Fibroblast of skin of scalp (primary cell): ENCODE measurements around the gene COPRS. TPM values are rescaled to one million over a fixed set of nuclear protein-coding genes. Genes with fewer than 3 reads are reported as not detected.

Source experiments
- DNase-seq: peaks from one replicate; pipeline ENCODE4 v3.0.0-alpha.2; 2013
- polyA plus RNA-seq, 2 experiments: library from polyadenylated mRNA; unstranded; fragments of 120-200 nt; gene quantifications; one replicate each; pipeline ENCODE4 v1.2.1, GENCODE V29; 2013; ENCODE audit not compliant: insufficient read length in 2 of 2

Gene COPRS
- polyA plus RNA-seq (2013, experiment 1 of 2; ENCODE audit: insufficient read length), result 36.9 TPM
- 36.8 TPM for polyA plus RNA-seq (2013, experiment 2 of 2; ENCODE audit: insufficient read length)

GRCh38 chr17:31858642-31859486 lies at the start of gene COPRS:
Gene COPRS, minus strand, starts transcription at chr17:31859244. Its CDS starts 45 bp downstream, at chr17:31859199.
- peak; percentile 89 for DNase-seq

- DNase-seq, result no peak
Measured at GRCh38 chr17:31908386-31908785, 49.3 kb upstream of the COPRS start.

- DNase-seq, result peak; percentile 66
Measured at GRCh38 chr17:31907342-31907962, 48.4 kb upstream of the COPRS start.

- no peak for DNase-seq
Measured at GRCh38 chr17:31903401-31903800, 44.4 kb upstream of the COPRS start.

- DNase-seq, result no peak
Measured at GRCh38 chr17:31902693-31903092, 43.6 kb upstream of the COPRS start.

GRCh38 chr17:31900877-31901276 lies 41.8 kb upstream of the COPRS start:
- DNase-seq, result no peak

GRCh38 chr17:31888124-31888523 lies 29.1 kb upstream of the COPRS start:
- DNase-seq, result no peak

GRCh38 chr17:31882571-31882970 lies 23.5 kb upstream of the COPRS start:
- no peak for DNase-seq

GRCh38 chr17:31880311-31880710 lies 21.3 kb upstream of the COPRS start:
- DNase-seq, result no peak

GRCh38 chr17:31878703-31879073 lies 19.6 kb upstream of the COPRS start:
- DNase-seq, result no peak

GRCh38 chr17:31877911-31878702 lies 19.1 kb upstream of the COPRS start:
- DNase-seq, result peak; percentile 58

GRCh38 chr17:31877341-31877740 lies 18.3 kb upstream of the COPRS start:
- DNase-seq, result no peak

GRCh38 chr17:31875081-31875480 lies 16.0 kb upstream of the COPRS start:
- no peak for DNase-seq

GRCh38 chr17:31869797-31870568 lies 10.9 kb upstream of the COPRS start:
- DNase-seq, result no peak

- no peak for DNase-seq
Measured at GRCh38 chr17:31869031-31869430, 10.0 kb upstream of the COPRS start.

GRCh38 chr17:31859487-31860008 lies 504 bp upstream of the COPRS start:
- no peak for DNase-seq

- DNase-seq, result no peak
Measured at GRCh38 chr17:31857920-31858641, 963 bp downstream of the COPRS start.

- peak; percentile 9 for DNase-seq
Measured at GRCh38 chr17:31856750-31857149, 2.3 kb downstream of the COPRS start.

GRCh38 chr17:31854672-31855071 lies 4.4 kb downstream of the COPRS start:
- no peak for DNase-seq

GRCh38 chr17:31853911-31854470 lies 5.1 kb downstream of the COPRS start:
- DNase-seq, result no peak

- no peak for DNase-seq
Measured at GRCh38 chr17:31845291-31845690, 13.8 kb downstream of the COPRS start.
